SK-N-SH treated with all-trans-retinoic acid at 6 μM for 48 hours (cell line): ENCODE results near the gene IPPK.

Source experiments
- BACH2 ChIP-seq: fragments of 250-450 bp; sonication (Bioruptor Pico); IDR thresholded peaks from 2 replicates; pipeline ENCODE4 v1.9.0; 2021; ENCODE audit warnings: mild to moderate bottlenecking, borderline replicate concordance
- CSDC2 ChIP-seq: fragments of 250-450 bp; sonication (Bioruptor Pico); IDR thresholded peaks from 2 replicates; pipeline ENCODE4 v1.5.0; 2020; ENCODE audit warnings: mild to moderate bottlenecking, moderate library complexity
- ESRRG ChIP-seq: fragments of 250-450 bp; sonication (Bioruptor Pico); IDR thresholded peaks from 2 replicates; pipeline ENCODE4 v1.6.1; 2021; ENCODE audit warnings: mild to moderate bottlenecking
- GLIS3 ChIP-seq: fragments of 250-450 bp; sonication (Bioruptor Pico); IDR thresholded peaks from 2 replicates; pipeline ENCODE4 v1.5.0; 2020; ENCODE audit warnings: mild to moderate bottlenecking, moderate library complexity
- ISL1 ChIP-seq: fragments of 250-450 bp; sonication (Bioruptor Pico); IDR thresholded peaks from 2 replicates; pipeline ENCODE4 v2.1.2; 2022; ENCODE audit warnings: mild to moderate bottlenecking, moderate library complexity
- PATZ1 ChIP-seq: fragments of 250-450 bp; sonication (Bioruptor Pico); IDR thresholded peaks from 2 replicates; pipeline ENCODE4 v1.8.0; 2020; ENCODE audit warnings: mild to moderate bottlenecking, moderate library complexity, borderline replicate concordance
- RARB ChIP-seq: fragments of 250-450 bp; sonication (Bioruptor Pico); IDR thresholded peaks from 2 replicates; pipeline ENCODE4 v1.8.0; 2021; ENCODE audit warnings: mild to moderate bottlenecking, moderate library complexity
- SNAI2 ChIP-seq: fragments of 250-450 bp; sonication (Bioruptor Pico); IDR thresholded peaks from 2 replicates; pipeline ENCODE4 v1.5.0; 2020; ENCODE audit warnings: mild to moderate bottlenecking, moderate library complexity
- TCF4 ChIP-seq: fragments of 250-450 bp; sonication (Bioruptor Pico); IDR thresholded peaks from 2 replicates; pipeline ENCODE4 v1.8.0; 2021; ENCODE audit warnings: mild to moderate bottlenecking, moderate library complexity, borderline replicate concordance
- TSHZ2 ChIP-seq: fragments of 250-450 bp; sonication (Bioruptor Pico); IDR thresholded peaks from 2 replicates; pipeline ENCODE4 v1.5.0; 2020; ENCODE audit warnings: mild to moderate bottlenecking, moderate library complexity
- ZC3H10 ChIP-seq: fragments of 250-450 bp; sonication (Bioruptor Pico); IDR thresholded peaks from 2 replicates; pipeline ENCODE4 v1.5.1; 2021; ENCODE audit warnings: mild to moderate bottlenecking, moderate library complexity
- ZFP3 ChIP-seq: fragments of 250-450 bp; sonication (Bioruptor Pico); IDR thresholded peaks from 2 replicates; pipeline ENCODE4 v1.5.0; 2020; ENCODE audit warnings: mild to moderate bottlenecking, moderate library complexity
- ZNF70 ChIP-seq: fragments of 450-650 bp; formaldehyde crosslinking; IDR thresholded peaks from 2 replicates; pipeline ENCODE4 v1.5.0; 2020; ENCODE audit warnings: mild to moderate bottlenecking, moderate library complexity

GRCh38 chr9:92632641-92633040 is 37.3 kb downstream of the IPPK start:
- TF ChIP-seq ZNF70 (CRISPR knock-in tag) (no peak), ISL1 (CRISPR knock-in tag) (no peak), SNAI2 (CRISPR knock-in tag) (no peak), PATZ1 (CRISPR knock-in tag) (no peak), GLIS3 (no peak), TSHZ2 (CRISPR knock-in tag) (no peak), CSDC2 (CRISPR knock-in tag) (no peak), ZFP3 (CRISPR knock-in tag) (no peak), RARB (no peak), ESRRG (CRISPR knock-in tag) (no peak), BACH2 (CRISPR knock-in tag) (no peak), ZC3H10 (CRISPR knock-in tag) (no peak), TCF4 (CRISPR knock-in tag) (no peak)
